Measurements from ENCODE around the gene SSX2B. TPM values are rescaled to one million over a fixed set of nuclear protein-coding genes. Genes with fewer than 3 reads are reported as not detected.
"Not testable (repeated sequence)": the region's sequence is repeated elsewhere in the genome, so short reads cannot be mapped to it uniquely, and the experiment has no call there.

SSX2B gene, protein sequence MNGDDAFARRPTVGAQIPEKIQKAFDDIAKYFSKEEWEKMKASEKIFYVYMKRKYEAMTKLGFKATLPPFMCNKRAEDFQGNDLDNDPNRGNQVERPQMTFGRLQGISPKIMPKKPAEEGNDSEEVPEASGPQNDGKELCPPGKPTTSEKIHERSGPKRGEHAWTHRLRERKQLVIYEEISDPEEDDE
- not detected for total RNA-seq
- not detected for polyA plus RNA-seq

DNA sequence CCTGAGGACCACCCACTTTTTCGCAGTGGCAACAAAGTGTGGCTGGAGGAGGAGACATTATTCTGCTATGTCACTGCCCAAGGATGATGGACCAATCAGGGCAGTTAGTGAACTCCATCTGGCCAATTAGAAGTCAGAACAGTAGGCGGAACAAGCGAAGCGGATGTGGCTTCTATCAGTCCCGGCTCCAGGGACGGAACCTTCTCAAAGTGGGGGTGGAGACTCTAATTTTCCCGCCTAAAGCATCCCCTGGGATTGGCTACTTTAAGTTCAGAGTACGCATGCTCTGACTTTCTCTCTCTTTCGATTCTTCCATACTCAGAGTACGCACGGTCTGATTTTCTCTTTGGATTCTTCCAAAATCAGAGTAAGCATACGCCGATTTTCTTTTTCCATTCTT is at the start of gene SSX2B:
SSX2B (plus strand) TSS at position 301 of the 400 bp plus-strand sequence. CDS start 1,429 bp downstream, outside the sequence.
- CTCF ChIA-PET; H3K4me3 ChIP-seq (ENCODE audit: low read length); H3K27ac Mint-ChIP-seq; H3K27ac ChIP-seq (ENCODE audit: low read depth, low read length); DNase-seq; H3K9me3 ChIP-seq (ENCODE audit: low read length); H3K4me1 Mint-ChIP-seq; H3K27me3 Mint-ChIP-seq; H3K36me3 ChIP-seq (ENCODE audit: insufficient read depth, low read length); H3K4me1 ChIP-seq (ENCODE audit: insufficient read depth, low read length); H3K36me3 Mint-ChIP-seq; POLR2A ChIA-PET; H3K9me3 Mint-ChIP-seq; H3K4me3 Mint-ChIP-seq; H3K27me3 ChIP-seq (ENCODE audit: insufficient read depth, low read length, poor library complexity, severe bottlenecking): not testable (repeated sequence)

DNA sequence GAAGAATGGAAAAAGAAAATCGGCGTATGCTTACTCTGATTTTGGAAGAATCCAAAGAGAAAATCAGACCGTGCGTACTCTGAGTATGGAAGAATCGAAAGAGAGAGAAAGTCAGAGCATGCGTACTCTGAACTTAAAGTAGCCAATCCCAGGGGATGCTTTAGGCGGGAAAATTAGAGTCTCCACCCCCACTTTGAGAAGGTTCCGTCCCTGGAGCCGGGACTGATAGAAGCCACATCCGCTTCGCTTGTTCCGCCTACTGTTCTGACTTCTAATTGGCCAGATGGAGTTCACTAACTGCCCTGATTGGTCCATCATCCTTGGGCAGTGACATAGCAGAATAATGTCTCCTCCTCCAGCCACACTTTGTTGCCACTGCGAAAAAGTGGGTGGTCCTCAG is 44.0 kb upstream of the SSX2B start, which contains the start of gene SSX2:
SSX2 (minus strand) TSS at position 101 of the 400 bp plus-strand sequence. CDS start 1,429 bp downstream, outside the sequence.
- H3K9me3 Mint-ChIP-seq; H3K27ac ChIP-seq (ENCODE audit: low read depth, low read length); H3K4me3 Mint-ChIP-seq; H3K36me3 ChIP-seq (ENCODE audit: insufficient read depth, low read length); H3K4me3 ChIP-seq (ENCODE audit: low read length); DNase-seq; H3K9me3 ChIP-seq (ENCODE audit: low read length); H3K27ac Mint-ChIP-seq; H3K4me1 Mint-ChIP-seq; H3K27me3 Mint-ChIP-seq; H3K36me3 Mint-ChIP-seq; POLR2A ChIA-PET; H3K4me1 ChIP-seq (ENCODE audit: insufficient read depth, low read length); CTCF ChIA-PET; H3K27me3 ChIP-seq (ENCODE audit: insufficient read depth, low read length, poor library complexity, severe bottlenecking): not testable (repeated sequence)

DNA sequence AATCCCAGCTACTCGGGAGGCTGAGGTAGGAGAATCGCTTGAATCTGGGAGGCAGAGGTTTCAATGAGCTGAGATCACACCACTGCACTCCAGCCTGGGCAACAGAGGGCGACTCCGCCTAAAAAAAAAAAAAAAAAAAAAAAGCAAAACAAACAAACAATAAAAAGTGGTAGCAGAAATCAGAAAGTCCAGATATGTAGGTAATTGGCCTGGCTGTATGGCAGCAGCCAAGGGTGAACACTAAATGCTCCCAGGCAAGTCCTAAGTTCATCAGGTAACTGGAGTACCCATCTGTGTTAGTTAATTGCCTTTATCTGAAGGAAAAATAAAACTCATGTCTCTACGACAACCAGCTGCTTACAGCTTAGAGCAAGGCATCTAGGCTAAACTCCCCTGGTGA is 14.9 kb downstream of the SSX2B start:
- not testable (repeated sequence) for H3K27me3 Mint-ChIP-seq

DNA sequence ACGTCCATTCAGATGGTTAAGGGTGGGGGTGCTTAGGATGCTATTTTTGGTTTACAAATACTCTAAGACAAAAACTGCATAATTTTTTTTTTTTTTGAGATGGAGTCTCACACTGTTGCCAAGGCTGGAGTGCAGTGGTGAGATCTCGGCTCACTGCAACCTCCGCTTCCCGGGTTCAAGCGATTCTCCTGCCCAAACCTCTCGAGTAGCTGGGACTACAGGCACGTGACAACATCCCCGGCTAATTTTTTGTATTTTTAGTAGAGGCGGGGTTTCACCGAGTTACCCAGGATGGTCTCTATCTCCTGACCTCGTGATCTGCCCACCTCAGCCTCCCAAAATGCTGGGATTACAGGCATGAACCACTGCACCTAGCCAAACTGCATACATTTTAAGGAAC is 22.5 kb downstream of the SSX2B start:
- H3K36me3 ChIP-seq (ENCODE audit: insufficient read depth, low read length); H3K36me3 Mint-ChIP-seq; CTCF ChIA-PET; POLR2A ChIA-PET; H3K27me3 Mint-ChIP-seq; H3K4me3 ChIP-seq (ENCODE audit: low read length); H3K27ac Mint-ChIP-seq; H3K9me3 Mint-ChIP-seq; H3K4me1 ChIP-seq (ENCODE audit: insufficient read depth, low read length); H3K27ac ChIP-seq (ENCODE audit: low read depth, low read length); H3K9me3 ChIP-seq (ENCODE audit: low read length); DNase-seq; H3K27me3 ChIP-seq (ENCODE audit: insufficient read depth, low read length, poor library complexity, severe bottlenecking); H3K4me1 Mint-ChIP-seq; H3K4me3 Mint-ChIP-seq: not testable (repeated sequence)

More for the DNA sequence above, 14.9 kb downstream of the SSX2B start:
- CTCF ChIA-PET; H3K27ac ChIP-seq (ENCODE audit: low read depth, low read length); H3K9me3 Mint-ChIP-seq; H3K36me3 Mint-ChIP-seq; H3K4me3 ChIP-seq (ENCODE audit: low read length); H3K36me3 ChIP-seq (ENCODE audit: insufficient read depth, low read length); DNase-seq; H3K4me1 ChIP-seq (ENCODE audit: insufficient read depth, low read length); H3K4me3 Mint-ChIP-seq; H3K4me1 Mint-ChIP-seq; H3K27me3 ChIP-seq (ENCODE audit: insufficient read depth, low read length, poor library complexity, severe bottlenecking); H3K27ac Mint-ChIP-seq; H3K9me3 ChIP-seq (ENCODE audit: low read length); POLR2A ChIA-PET: not testable (repeated sequence)

DNA sequence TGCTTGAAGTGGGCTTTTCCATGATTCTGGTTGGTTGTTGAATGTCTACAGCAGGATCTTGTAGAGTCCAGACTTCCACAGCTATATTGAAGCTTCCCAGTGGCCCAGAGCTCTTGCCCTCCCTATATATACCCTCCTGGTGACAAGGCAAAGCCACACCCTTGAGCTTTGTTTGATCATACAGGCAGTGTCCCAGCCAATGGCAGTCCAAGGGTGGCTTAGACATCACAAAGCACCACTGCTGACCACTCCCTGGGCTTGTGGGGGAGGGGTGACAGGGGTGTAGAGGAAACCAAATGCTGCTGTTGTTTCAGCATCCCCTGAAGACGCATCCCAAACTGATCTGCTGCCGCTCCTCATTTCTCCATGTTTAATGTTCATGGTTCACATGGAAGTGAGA is 46.3 kb downstream of the SSX2B start, which contains the start of gene SPANXN5:
SPANXN5 (minus strand) TSS at position 101 of the 400 bp plus-strand sequence; CDS start at position 22, 79 bp downstream.
- not testable (repeated sequence) for H3K4me1 Mint-ChIP-seq, H3K27ac Mint-ChIP-seq

DNA sequence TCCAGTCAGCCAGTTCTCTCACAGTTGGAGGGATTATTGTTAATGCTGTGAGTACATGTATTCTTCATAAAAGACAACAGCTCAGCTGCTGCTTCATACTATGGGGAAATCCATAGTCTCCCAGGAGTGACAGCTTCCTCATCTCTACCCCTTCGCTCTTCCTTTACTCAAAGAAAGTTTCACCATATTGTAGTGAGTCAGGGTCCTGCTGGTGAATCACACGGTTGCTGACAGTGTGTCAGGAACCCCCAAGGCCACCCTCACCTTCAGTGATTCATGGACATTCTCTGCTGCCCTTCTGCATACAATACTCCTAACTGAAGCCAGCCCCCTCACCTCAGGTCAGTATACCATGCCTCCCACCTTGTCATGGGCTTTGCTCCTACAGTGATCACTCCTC is 53.8 kb downstream of the SSX2B start:
- H3K27ac Mint-ChIP-seq; H3K36me3 ChIP-seq (ENCODE audit: insufficient read depth, low read length); H3K4me1 ChIP-seq (ENCODE audit: insufficient read depth, low read length); H3K4me3 ChIP-seq (ENCODE audit: low read length); H3K4me3 Mint-ChIP-seq; CTCF ChIA-PET; H3K27ac ChIP-seq (ENCODE audit: low read depth, low read length); H3K4me1 Mint-ChIP-seq; H3K27me3 ChIP-seq (ENCODE audit: insufficient read depth, low read length, poor library complexity, severe bottlenecking); DNase-seq; H3K9me3 ChIP-seq (ENCODE audit: low read length); POLR2A ChIA-PET; H3K9me3 Mint-ChIP-seq; H3K36me3 Mint-ChIP-seq: not testable (repeated sequence)
- peaks cover 11 to 13% of the 10 kb centered on the region in 2 donors for H3K27me3 Mint-ChIP-seq

More for the DNA sequence above, 46.3 kb downstream of the SSX2B start, which contains the start of gene SPANXN5:
- H3K36me3 ChIP-seq (ENCODE audit: insufficient read depth, low read length); CTCF ChIA-PET; DNase-seq; POLR2A ChIA-PET; H3K4me3 ChIP-seq (ENCODE audit: low read length); H3K27me3 Mint-ChIP-seq; H3K4me3 Mint-ChIP-seq; H3K36me3 Mint-ChIP-seq; H3K9me3 Mint-ChIP-seq; H3K27me3 ChIP-seq (ENCODE audit: insufficient read depth, low read length, poor library complexity, severe bottlenecking); H3K27ac ChIP-seq (ENCODE audit: low read depth, low read length); H3K4me1 ChIP-seq (ENCODE audit: insufficient read depth, low read length); H3K9me3 ChIP-seq (ENCODE audit: low read length): not testable (repeated sequence)

Other genes starting within 250 kb of the SSX2B start
- gene XAGE1B, start 234.2 kb upstream of the SSX2B start, total RNA-seq, result not detected
- gene XAGE1B, start 234.2 kb upstream of the SSX2B start, polyA plus RNA-seq, result not detected
- gene SSX7, start 96.4 kb upstream of the SSX2B start, total RNA-seq, result not detected
- gene SSX7, start 96.4 kb upstream of the SSX2B start, polyA plus RNA-seq, result not detected
- gene SSX2, start 44.1 kb upstream of the SSX2B start, total RNA-seq, result not detected
- gene SSX2, start 44.1 kb upstream of the SSX2B start, polyA plus RNA-seq, result not detected
- not detected for gene SPANXN5, start 46.2 kb downstream of the SSX2B start, total RNA-seq
- gene SPANXN5, start 46.2 kb downstream of the SSX2B start, polyA plus RNA-seq, result not detected
- gene XAGE5, start 60.0 kb downstream of the SSX2B start, total RNA-seq, result not detected
- gene XAGE5, start 60.0 kb downstream of the SSX2B start, polyA plus RNA-seq, result not detected
- not detected for gene XAGE3, start 116.8 kb downstream of the SSX2B start, total RNA-seq
- not detected for gene XAGE3, start 116.8 kb downstream of the SSX2B start, polyA plus RNA-seq
- 10 to 100 TPM; 11.6 to 13.2 TPM for gene FAM156B, start 146.1 kb downstream of the SSX2B start, total RNA-seq
- gene FAM156B, start 146.1 kb downstream of the SSX2B start, polyA plus RNA-seq, result 4.4 TPM
- gene FAM156A, start 207.3 kb downstream of the SSX2B start, total RNA-seq, result 10 to 100 TPM; 18.1 to 18.5 TPM
- gene FAM156A, start 207.3 kb downstream of the SSX2B start, polyA plus RNA-seq, result 4.2 TPM

Measured in CD8-positive, alpha-beta memory T cell (primary cell).